GM21360 (cell line): ENCODE data around the gene PPP3CB.
"Not testable (repeated sequence)": the region's sequence is repeated elsewhere in the genome, so short reads cannot be mapped to it uniquely, and the experiment has no call there.

Experiments used
- ATAC-seq: cut with Tn5 transposase; IDR thresholded peaks from one replicate; pipeline ENCODE4 v1.9.1; 2021; ENCODE audit warnings: mild to moderate bottlenecking, moderate library complexity; ENCODE audit not compliant: unreplicated experiment

The PPP3CB gene

DNA sequence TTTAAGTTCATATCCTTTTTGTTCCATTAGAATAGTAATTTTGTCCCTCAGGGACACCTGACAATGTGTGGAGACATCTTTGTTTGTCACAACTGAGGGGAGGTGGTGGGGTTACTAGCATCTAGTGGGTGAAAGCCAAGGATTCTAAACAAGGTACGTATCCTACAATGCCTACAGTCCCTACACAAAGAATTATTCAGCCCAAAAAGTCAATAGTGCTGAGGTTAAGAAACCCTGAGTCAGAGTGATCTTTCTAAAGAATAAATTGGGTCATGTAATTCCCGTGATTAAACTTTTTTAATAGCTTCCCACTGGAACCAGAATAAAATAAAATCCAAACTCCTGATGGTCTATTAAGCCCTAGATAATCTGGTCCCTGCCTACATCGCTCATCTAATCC, 79.3 kb downstream of the PPP3CB start:
- no peak for ATAC-seq

- ATAC-seq, result peak; percentile 26
Observed at GRCh38 chr10:73414230-73414945, 81.4 kb downstream of the PPP3CB start.

- ATAC-seq, result peak; percentile 81
Observed at GRCh38 chr10:73413528-73414229, 82.1 kb downstream of the PPP3CB start, which contains the start of gene ANXA7. Gene ANXA7 (minus strand): TSS chr10:73414058. CDS start chr10:73400856, 13,202 bp downstream.

DNA sequence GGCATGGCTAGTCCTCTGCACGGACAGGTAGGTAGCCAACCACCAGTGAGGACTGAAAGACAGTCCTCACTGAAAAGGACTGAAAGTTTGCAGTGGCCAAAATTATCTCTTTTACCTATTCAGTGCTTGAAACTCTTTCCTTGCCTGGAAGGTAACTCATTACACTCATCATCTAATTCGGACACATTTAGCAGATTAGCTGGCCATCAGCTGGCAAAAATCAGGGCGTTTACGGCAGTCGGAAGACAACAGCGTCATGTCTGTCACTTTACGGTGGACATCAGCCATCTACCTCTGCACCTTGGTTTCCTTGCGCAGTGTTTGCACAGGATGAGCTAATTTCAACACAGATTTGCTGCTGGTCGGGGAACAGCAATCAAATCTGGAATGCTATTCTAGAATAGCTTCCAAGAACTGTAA, 82.7 kb downstream of the PPP3CB start:
- ATAC-seq, result peak; percentile 25

- no peak for ATAC-seq
Observed at GRCh38 chr10:73410897-73411296, 84.9 kb downstream of the PPP3CB start.

GRCh38 chr10:73408978-73409521, 86.8 kb downstream of the PPP3CB start:
- ATAC-seq, result no peak

DNA sequence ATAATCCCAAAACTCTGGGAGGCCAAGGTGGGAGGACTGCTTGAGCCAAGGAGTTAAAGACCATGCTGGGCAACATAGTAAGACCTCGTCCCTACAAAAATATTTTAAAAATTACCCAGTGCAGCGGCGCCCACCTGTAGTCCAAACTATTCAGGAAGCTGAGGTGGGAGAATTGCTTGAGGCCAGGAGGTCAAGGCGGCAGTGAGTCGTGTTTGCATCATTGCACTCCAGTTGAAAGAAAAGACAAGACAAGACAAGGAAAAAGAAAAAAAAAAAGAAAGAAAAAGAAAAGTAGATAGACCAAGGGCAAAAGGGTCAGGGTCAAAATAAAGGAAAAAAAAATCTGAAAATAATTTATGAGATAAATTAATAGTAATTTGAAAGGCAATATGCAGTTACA, 87.8 kb downstream of the PPP3CB start:
- no peak for ATAC-seq

- ATAC-seq, result no peak
Observed at GRCh38 chr10:73407495-73407894, 88.3 kb downstream of the PPP3CB start.

GRCh38 chr10:73406846-73407245, 89.0 kb downstream of the PPP3CB start:
- no peak for ATAC-seq

DNA sequence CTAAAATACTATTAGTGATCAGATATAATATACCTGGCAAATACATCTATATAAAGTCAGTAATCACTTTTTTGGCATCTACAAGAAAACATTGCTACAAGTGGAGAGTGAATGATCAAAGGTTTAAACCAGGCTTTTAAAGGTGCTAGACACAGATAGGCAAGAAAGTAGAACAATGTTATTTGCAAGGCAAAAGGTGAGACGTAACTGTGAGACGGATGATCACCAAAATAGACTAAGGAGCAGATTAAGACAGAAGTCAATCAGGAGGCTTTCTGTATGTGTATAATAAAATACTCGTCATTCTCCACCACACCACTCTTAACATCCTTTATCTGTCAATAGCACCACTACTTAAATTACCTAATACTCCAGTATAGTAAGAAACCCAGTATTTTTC, 90.3 kb downstream of the PPP3CB start:
- no peak for ATAC-seq

- ATAC-seq, result no peak
Observed at GRCh38 chr10:73404690-73405089, 91.1 kb downstream of the PPP3CB start.

GRCh38 chr10:73401636-73402035, 94.2 kb downstream of the PPP3CB start:
- no peak for ATAC-seq

DNA sequence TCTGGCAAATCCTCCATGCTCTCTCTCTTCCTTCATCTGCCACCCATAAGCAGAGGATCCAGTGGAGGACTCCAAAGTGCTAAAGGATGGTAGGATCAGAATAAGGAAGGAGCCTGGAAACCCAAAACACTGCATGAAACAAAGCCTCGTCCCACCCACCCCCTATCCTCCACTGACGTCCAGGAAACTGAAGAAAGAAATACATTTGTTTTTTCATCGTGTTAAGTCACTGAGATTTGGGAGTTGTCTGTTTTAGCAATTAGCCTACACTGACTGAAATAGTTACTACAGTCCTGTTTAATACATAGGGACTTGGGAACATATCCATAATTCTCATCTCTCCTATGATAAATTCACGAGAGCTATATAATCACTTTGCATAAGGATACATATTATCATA, 96.8 kb downstream of the PPP3CB start:
- ATAC-seq, result no peak

DNA sequence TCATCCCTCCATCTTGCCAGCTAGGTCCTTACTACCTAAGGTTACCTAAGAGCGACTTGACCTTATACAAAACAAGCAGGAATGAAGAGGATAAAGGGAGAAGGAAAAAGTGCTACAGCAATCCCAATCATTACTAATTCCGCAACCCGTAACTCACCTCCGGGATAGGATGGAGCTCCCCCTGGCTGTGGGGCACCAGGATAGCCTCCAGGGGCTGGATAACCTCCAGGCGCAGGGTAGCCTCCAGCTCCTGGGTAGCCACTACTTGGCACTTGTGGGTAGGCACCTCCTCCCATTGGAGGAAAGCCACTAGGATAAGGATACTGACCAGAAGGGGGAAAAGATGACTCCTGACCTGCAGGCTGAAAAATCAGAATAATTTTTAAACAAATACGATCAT, 97.8 kb downstream of the PPP3CB start:
- ATAC-seq, result no peak

- not testable (repeated sequence) for ATAC-seq
Observed at GRCh38 chr10:73394325-73394724, 101.5 kb downstream of the PPP3CB start.

DNA sequence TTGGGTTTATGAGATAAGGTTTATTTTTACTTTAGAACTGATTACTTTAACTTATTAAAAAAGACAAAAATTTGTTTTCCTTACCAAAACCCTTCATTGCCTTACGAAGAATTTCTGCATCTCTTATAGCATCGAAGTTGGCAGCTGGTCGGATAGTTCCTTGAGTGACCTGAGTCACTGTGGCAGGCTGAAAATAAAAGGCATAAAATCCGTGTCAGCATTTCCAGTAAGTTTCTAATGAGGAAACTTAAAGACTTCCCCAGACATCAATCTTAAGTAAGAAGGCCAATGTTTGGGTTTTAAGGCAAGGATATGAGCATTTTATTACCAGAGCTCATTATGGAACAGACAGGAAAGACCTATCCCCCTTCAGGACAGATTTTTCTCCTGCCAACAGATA, 107.6 kb downstream of the PPP3CB start:
- ATAC-seq, result no peak

DNA sequence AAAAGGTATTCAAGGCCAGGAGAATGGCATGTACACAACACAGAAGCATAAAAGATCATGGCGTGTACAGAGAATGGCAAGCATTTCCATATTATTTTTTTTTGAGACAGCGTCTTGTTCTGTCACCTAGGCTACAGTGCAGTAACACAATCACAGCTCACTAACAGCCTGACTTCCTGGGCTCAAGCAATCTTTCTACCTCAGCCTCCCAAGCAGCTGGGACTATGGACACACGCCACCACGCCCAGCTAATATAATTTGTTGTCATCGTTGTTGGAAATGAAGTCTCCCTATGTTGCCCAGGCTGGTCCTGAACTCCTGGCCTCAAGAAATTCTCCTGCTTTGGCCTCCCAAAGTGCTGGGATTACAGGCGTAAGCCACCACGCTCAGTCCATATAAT, 109.2 kb downstream of the PPP3CB start:
- no peak for ATAC-seq
